GM18951 (cell line): ENCODE measurements around the gene ANP32E.
A peak's percentile ranks its signal among the peaks of the same experiment; 100 is the strongest.
"Not testable (repeated sequence)": the region's sequence is repeated elsewhere in the genome, so short reads cannot be mapped to it uniquely, and the experiment has no call there.

Experiments used
- POLR2A ChIP-seq: IDR thresholded peaks from 4 replicates; pipeline ENCODE4 v1.6.1; 2011; ENCODE audit warnings: mild to moderate bottlenecking; ENCODE audit not compliant: insufficient read length, insufficient read depth; ENCODE audit errors: extremely low read depth
- in situ Hi-C: fragments of 300-500 bp; cut with MboI; formaldehyde crosslinking; loops from one replicate; pipeline ENCODE4 v1.12.0; 2022; ENCODE audit warnings: low sequenced_read_pairs, mixed read lengths, inconsistent platforms; ENCODE audit not compliant: unreplicated experiment

Gene ANP32E

GRCh38 chr1:150236614-150237100 is 745 bp upstream of the ANP32E start:
- in situ Hi-C loops = no loop called here
- TF ChIP-seq POLR2A = no peak

- no peak for TF ChIP-seq POLR2A
- in situ Hi-C loops = no loop called here
Measured at GRCh38 chr1:150235294-150235851, 539 bp downstream of the ANP32E start.

GRCh38 chr1:150234566-150235293 is 1.2 kb downstream of the ANP32E start:
- peak; percentile 88 for TF ChIP-seq POLR2A
- in situ Hi-C loops = no loop called here

DNA sequence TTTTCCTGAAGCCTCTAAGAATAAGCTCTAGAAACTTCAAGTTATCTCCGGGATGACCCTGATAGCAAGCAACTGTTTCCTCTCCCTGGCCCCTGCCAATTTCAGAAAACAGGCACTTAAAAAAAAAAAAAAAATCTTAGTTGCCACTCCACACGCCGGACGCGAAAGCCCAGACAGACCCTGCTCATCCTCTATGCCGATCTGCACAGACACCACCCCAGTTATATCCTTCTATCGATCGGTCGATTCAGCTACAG is 1.7 kb downstream of the ANP32E start:
- in situ Hi-C loops = no loop called here
- TF ChIP-seq POLR2A = no peak

- no peak for TF ChIP-seq POLR2A
- in situ Hi-C loops = no loop called here
Measured at GRCh38 chr1:150233359-150234308, 2.3 kb downstream of the ANP32E start.

DNA sequence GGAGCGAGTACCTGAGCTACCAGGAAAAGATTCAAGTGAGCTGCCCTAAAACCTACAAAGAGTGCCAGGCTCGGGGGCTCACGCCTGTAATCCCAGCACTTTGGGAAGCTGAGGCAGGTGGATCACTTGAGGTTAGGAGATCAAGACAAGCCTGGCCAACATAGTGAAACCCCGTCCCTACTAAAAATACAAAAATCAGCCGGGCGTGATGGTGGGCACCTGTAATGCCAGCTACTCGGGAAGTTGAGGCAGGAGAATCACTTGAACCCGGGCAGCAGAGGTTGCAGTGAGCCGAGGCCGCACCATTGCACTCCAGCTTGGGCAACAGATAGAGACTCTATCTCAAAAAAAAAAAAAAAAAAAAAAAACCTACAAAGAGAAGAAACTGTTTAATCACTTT is 3.0 kb downstream of the ANP32E start:
- in situ Hi-C loops = not testable (repeated sequence)

GRCh38 chr1:150228246-150228645 is 7.7 kb downstream of the ANP32E start:
- in situ Hi-C loops = not testable (repeated sequence)

- in situ Hi-C loops = no loop called here
- TF ChIP-seq POLR2A = no peak
Measured at GRCh38 chr1:150227228-150227627, 8.7 kb downstream of the ANP32E start.

DNA sequence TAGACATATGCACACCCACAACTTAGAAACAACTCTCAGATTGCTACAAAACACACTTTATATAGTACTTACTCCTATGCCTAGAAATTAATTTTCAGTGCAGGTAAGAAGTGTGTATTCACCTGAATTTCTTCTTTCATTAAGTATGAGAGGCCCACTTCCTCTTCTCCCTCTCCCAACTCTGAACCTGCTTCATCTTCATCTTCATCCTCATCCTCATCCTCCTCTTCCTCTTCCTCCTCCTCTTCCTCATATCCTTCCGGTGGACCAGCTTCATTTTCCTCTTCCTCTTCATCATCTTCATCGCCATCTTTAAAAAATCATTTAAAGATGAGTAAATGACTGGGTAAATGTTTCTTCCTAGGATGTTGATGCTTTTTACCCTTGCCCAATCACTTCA is 9.4 kb downstream of the ANP32E start:
- no peak for TF ChIP-seq POLR2A
- in situ Hi-C loops = no loop called here

GRCh38 chr1:150225546-150225945 is 10.4 kb downstream of the ANP32E start:
- in situ Hi-C loops = no loop called here
- no peak for TF ChIP-seq POLR2A

DNA sequence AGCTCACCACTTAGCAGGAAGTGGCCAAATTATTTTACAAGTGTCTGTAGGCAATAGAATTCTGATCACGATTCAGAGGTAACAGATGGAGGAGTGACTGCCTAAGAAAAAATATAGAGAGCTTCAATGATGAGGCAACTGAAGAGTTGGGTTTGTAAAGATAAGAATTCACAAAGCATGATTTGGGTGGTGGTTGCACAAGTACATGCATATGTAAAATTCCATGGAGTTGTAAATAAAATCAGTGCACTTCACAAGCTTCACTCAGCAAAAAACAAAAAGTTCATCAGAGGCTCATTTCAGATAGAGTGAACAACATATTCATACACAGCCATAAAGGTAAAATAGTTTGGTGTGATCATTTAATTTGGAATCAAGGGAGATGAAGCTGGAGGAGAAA is 10.9 kb downstream of the ANP32E start:
- no peak for TF ChIP-seq POLR2A
- in situ Hi-C loops = no loop called here

GRCh38 chr1:150221552-150221951 is 14.4 kb downstream of the ANP32E start:
- in situ Hi-C loops = no loop called here
- no peak for TF ChIP-seq POLR2A

GRCh38 chr1:150215855-150216254 is 20.1 kb downstream of the ANP32E start:
- in situ Hi-C loops = not testable (repeated sequence)

GRCh38 chr1:150214099-150214756 is 21.7 kb downstream of the ANP32E start:
- in situ Hi-C loops = not testable (repeated sequence)
